ENCODE results near the gene FSIP1. TPM values are rescaled to one million over a fixed set of nuclear protein-coding genes. Genes with fewer than 3 reads are reported as not detected.

Gene FSIP1
- total RNA-seq, 8 experiments from 2014 or later = 0.77 to 10.0 (median 3.5) TPM

DNA sequence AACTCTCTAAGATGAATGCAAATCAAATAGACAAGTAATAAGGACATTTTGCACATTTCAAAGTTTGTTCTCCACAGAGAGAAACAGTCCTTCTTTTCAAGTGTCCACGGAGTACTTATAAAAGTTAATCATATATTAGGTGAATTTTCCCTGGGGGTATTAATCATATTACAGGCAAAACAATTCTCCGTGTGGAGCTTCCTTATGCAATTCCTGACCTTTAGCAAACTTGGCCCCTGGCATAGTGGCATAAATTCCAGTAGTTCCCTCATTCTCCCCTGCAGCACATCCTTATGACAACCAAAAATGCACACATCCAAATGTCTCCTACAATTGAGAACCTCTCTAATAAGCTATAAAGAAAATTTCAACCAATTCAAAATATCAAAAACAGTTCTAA lies 34.4 kb downstream of the FSIP1 start:
- ATAC-seq (replicated peaks in 6 of 8) = peak in 1 of 8 experiments; percentile 43
- in situ Hi-C loops (cut with MboI; ENCODE audit: low pct_unique_long_range_greater_than_20kb in 2 of 9, low sequenced_read_pairs in 9 of 9, unreplicated experiment in 9 of 9) = loop anchor here in 1 of 9 experiments (25.0 kb wide), 1 partner anchor 586 kb away; no protein-coding TSS in a partner anchor
- WGBS, 10 experiments = 0 to 100% (median 83%) methylated on average over 1 to 2 of the region's 2 CpGs; no CpG with 5 or more reads in 1 of the 10 experiments

DNA sequence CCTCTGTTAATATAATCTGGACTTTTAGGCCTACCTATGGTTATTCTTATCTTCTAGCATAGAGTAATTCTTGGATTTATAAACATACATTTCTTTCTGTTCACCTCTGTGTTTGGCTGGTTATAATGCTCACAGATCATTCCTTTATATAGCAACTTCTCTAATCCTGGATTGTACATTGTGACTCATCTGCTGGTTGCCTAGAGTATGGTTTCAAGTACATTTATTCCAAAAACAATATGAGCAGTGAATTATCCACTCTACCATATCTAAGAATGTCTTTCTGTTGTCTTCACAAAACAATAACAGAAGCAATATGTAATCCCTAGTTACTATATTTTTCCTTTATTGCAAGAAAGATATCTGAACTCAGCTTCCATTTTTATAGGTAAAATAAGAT lies 35.3 kb downstream of the FSIP1 start:
- H3K4me1 ChIP-seq (replicated peaks in 1 of 2) = no peaks in the 10 kb centered on the region
- H3K4me3 ChIP-seq = no peak overlapping the region
- peak in 2 of 8 experiments; percentile 38 to 71 for ATAC-seq (replicated peaks in 6 of 8)
- in situ Hi-C loops (cut with MboI; ENCODE audit: low pct_unique_long_range_greater_than_20kb in 2 of 9, low sequenced_read_pairs in 9 of 9, unreplicated experiment in 9 of 9) = loop anchor here in 1 of 9 experiments (25.0 kb wide), 1 partner anchor 585 kb away; no protein-coding TSS in a partner anchor
- H3K27ac ChIP-seq = no peak overlapping the region

More for the DNA sequence above, 34.4 kb downstream of the FSIP1 start:
- Histone ChIP-seq H3K4me1 (replicated peaks in 1 of 2) (no peaks in the 10 kb centered on the region), H3K27ac (no peak overlapping the region), H3K4me3 (no peak overlapping the region)

DNA sequence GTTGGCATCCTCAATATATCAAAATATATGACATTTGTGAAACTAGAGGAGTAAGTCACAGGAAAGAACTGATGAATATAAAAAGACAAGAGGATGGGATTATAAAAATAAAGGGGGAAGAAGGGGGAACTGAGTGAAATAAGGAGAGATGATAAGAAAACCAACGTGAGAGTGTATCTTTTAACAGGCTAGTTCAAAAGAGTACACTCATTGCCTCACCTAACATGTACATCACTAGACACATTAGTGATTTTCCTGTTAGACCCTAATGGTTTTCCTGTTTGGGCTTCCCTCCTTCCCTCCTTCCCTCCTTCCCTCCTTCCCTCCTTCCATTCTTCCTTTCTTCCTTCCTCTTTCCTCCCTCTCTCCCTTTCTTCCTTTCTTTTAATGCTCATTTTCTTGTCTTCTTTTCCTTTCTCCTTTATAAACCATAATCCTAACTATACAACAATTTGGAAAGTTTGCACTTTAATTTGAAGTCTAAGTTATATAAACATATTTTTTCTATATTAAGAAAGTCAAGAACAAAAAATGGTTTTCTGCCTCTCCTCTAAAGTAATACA lies 35.8 kb downstream of the FSIP1 start:
- no peaks in the 10 kb centered on the region for H3K4me1 ChIP-seq (replicated peaks in 1 of 2)
- no peak for ATAC-seq (replicated peaks in 6 of 8)
- in situ Hi-C loops (cut with MboI; ENCODE audit: low pct_unique_long_range_greater_than_20kb in 2 of 9, low sequenced_read_pairs in 9 of 9, unreplicated experiment in 9 of 9) = loop anchor here in 1 of 9 experiments (25.0 kb wide), 1 partner anchor 584 kb away; no protein-coding TSS in a partner anchor
- no peak overlapping the region for H3K4me3 ChIP-seq
- 56 to 100% (median 80%) methylated on average over 1 of the region's 1 CpG; no CpG with 5 or more reads in 1 of the 10 experiments for WGBS, 10 experiments
- no peak overlapping the region for H3K27ac ChIP-seq

DNA sequence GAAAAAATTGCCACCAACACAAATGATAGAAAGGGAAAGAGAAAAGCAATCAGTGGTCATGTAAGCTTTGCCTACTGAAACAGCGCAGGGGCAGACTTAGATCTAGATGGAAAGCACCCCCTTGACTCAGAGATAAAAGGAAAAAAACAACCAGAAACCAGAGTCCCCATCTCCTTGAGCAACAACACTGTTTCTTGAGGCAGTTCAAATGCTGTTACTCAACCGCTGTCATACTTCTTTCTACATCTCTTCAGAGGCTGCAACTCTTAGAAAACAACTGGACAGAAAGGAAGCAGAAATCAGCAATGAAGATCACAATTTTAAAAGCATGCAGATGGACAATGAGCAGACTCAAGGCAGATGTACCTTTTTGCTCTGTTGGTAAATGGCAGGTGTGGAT lies 36.5 kb downstream of the FSIP1 start:
- no peak for ATAC-seq (replicated peaks in 6 of 8)
- whole genome bisulfite sequencing, 10 experiments = 70 to 100% (median 95%) methylated on average over 1 to 2 of the region's 2 CpGs
- Histone ChIP-seq H3K27ac (no peak overlapping the region), H3K4me1 (replicated peaks in 1 of 2) (no peaks in the 10 kb centered on the region), H3K4me3 (no peak overlapping the region)
- in situ Hi-C loops (cut with MboI; ENCODE audit: low pct_unique_long_range_greater_than_20kb in 2 of 9, low sequenced_read_pairs in 9 of 9, unreplicated experiment in 9 of 9) = loop anchor here in 1 of 9 experiments (25.0 kb wide), 1 partner anchor 584 kb away; no protein-coding TSS in a partner anchor

DNA sequence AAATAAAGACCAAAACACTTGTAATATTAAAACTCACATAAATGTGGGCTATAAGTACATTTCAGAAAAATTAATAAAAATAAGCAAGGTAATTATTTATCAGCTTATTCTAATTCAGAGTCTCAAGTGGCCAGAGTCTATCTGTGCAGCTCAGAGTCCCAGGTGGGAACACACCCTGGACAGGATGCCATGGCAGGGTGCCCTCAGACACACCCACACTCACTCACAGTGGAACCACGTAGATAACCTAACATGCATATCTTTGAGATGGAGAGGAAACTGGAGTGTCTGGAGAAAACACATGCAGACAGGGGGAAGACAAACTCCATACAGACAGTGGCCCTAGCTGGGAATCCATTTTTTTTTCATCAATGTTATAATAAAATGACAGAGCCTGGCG lies 37.2 kb downstream of the FSIP1 start:
- Histone ChIP-seq H3K4me3 (no peak overlapping the region), H3K4me1 (replicated peaks in 1 of 2) (no peaks in the 10 kb centered on the region), H3K27ac (no peak overlapping the region)
- 13 to 100% (median 83%) methylated on average over 1 of the region's 2 CpGs; no CpG with 5 or more reads in 7 of the 10 experiments for WGBS, 10 experiments
- ATAC-seq (replicated peaks in 6 of 8) = no peak
- in situ Hi-C loops (cut with MboI; ENCODE audit: low pct_unique_long_range_greater_than_20kb in 2 of 9, low sequenced_read_pairs in 9 of 9, unreplicated experiment in 9 of 9) = loop anchor here in 1 of 9 experiments (25.0 kb wide), 1 partner anchor 583 kb away; no protein-coding TSS in a partner anchor

DNA sequence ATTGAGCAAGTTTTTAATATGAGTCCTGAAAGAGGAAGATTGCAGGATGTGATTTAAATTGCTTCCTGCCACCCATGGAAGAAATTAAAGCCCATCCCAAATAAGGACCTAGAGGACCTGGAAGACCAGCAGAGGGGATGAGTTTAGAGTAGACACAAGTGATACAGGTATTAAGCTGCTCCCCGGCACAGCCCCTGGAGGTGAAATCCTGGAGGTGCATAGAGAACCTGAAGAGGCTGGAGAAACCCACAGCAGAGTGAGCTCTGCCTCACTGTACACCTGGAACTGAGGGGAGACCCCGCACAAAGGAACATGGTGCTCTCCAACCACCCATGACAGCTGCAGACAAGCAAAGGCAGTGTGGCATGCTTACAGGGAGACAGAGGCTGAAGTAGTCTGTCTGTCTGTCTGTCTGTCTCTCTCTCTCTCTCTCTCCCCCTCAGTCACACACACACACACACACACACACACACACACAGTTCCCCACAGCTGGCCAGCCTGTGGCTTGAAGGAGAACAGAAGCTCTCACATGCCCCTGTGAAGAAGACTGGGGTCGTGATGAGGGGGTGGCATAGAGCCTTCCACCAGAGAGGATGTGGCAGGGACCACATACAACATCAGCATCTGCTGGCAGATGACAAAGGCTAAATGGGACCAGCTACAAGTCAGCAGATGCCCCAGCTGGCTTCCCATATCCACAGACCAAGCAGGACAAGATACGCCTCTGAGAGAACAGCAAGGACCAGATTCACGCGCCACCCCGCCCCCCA lies 38.1 kb downstream of the FSIP1 start:
- ATAC-seq (replicated peaks in 6 of 8) = no peak
- in situ Hi-C loops (cut with MboI; ENCODE audit: low pct_unique_long_range_greater_than_20kb in 2 of 9, low sequenced_read_pairs in 9 of 9, unreplicated experiment in 9 of 9) = loop anchor here in 1 of 9 experiments (25.0 kb wide), 1 partner anchor 582 kb away; no protein-coding TSS in a partner anchor
- Histone ChIP-seq H3K4me3 (no peak overlapping the region), H3K4me1 (replicated peaks in 1 of 2) (no peaks in the 10 kb centered on the region), H3K27ac (no peak overlapping the region)
- WGBS, 10 experiments = 29 to 100% (median 86%) methylated on average over 1 of the region's 7 CpGs; no CpG with 5 or more reads in 7 of the 10 experiments

DNA sequence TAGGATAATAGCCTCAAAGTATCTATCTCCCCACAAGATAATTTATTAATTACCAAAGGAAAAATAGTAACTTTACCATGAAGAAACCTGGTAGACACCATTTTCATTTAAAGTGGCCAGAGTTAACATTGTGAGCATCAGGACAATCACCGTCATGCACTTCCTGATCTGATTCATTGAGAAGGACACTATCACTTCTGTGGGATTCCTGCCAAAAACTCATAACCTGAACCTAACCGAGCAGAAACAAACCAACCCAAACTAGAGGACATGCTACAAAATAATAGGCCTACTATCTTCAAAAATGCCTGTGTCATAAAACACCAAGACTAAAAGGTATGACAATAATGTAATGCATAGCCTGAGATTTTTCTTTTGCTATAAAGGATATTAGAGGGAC lies 39.0 kb downstream of the FSIP1 start:
- no peak overlapping the region for H3K4me3 ChIP-seq
- H3K27ac ChIP-seq = no peak overlapping the region
- ATAC-seq (replicated peaks in 6 of 8) = no peak
- in situ Hi-C loops (cut with MboI; ENCODE audit: low pct_unique_long_range_greater_than_20kb in 2 of 9, low sequenced_read_pairs in 9 of 9, unreplicated experiment in 9 of 9) = loop anchor here in 1 of 9 experiments (25.0 kb wide), 1 partner anchor 581 kb away; no protein-coding TSS in a partner anchor
- no peaks in the 10 kb centered on the region for H3K4me1 ChIP-seq (replicated peaks in 1 of 2)
- WGBS, 10 experiments = 14 to 100% (median 79%) methylated on average over 1 to 2 of the region's 2 CpGs; no CpG with 5 or more reads in 1 of the 10 experiments

DNA sequence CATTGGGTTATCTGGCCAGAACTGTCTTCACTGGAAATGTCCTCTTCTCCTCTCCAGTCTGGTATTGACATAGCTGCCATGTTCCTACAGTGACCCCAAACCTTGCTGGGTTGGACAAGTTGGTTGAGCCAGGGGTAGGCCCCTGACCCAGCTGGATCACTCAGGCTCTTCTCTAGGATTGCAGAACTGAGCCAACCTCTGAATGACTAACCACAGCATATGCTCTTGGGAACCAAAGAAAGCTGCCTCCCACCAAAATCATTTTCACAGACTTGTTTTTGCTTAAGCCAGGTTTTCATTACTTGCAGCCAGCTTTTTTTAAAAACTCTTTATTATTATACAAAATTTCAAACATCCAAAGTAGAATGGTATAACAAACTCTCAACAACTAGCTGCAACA lies 41.4 kb downstream of the FSIP1 start:
- in situ Hi-C loops (cut with MboI; ENCODE audit: low pct_unique_long_range_greater_than_20kb in 2 of 9, low sequenced_read_pairs in 9 of 9, unreplicated experiment in 9 of 9) = loop anchor here in 1 of 9 experiments (25.0 kb wide), 1 partner anchor 579 kb away; no protein-coding TSS in a partner anchor
- Histone ChIP-seq H3K27ac (no peak overlapping the region), H3K4me3 (no peak overlapping the region)

DNA sequence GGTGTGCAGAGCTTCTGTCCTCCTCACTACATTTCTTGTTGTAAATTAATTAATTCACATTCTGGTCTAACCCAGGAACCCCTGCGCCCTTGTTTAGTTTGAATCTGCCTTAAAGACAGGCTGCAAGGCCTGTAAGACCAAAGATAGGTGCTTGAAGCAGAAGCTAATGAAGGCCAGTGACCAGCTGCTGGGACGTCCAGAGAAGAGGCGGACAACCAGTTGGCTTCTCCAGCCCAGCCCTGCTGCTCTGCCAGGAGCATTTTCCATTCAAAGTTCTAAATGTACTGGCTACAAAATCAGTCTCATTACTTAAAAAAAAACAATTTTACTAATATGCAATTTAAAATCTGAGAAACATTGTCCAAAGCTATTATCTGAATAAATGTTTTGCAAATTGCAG lies 43.6 kb downstream of the FSIP1 start:
- no peak for ATAC-seq (replicated peaks in 6 of 8)
- in situ Hi-C loops (cut with MboI; ENCODE audit: low pct_unique_long_range_greater_than_20kb in 2 of 9, low sequenced_read_pairs in 9 of 9, unreplicated experiment in 9 of 9) = loop anchor here in 1 of 9 experiments (25.0 kb wide), 1 partner anchor 577 kb away; no protein-coding TSS in a partner anchor
- 70 to 100% (median 91%) methylated on average over 1 to 3 of the region's 3 CpGs; no CpG with 5 or more reads in 2 of the 10 experiments for WGBS, 10 experiments
- no peak overlapping the region for H3K27ac ChIP-seq
- H3K4me1 ChIP-seq (replicated peaks in 1 of 2) = no peaks in the 10 kb centered on the region
- no peak overlapping the region for H3K4me3 ChIP-seq

More for the DNA sequence above, 41.4 kb downstream of the FSIP1 start:
- H3K4me1 ChIP-seq (replicated peaks in 1 of 2) = no peaks in the 10 kb centered on the region
- no peak for ATAC-seq (replicated peaks in 6 of 8)

DNA sequence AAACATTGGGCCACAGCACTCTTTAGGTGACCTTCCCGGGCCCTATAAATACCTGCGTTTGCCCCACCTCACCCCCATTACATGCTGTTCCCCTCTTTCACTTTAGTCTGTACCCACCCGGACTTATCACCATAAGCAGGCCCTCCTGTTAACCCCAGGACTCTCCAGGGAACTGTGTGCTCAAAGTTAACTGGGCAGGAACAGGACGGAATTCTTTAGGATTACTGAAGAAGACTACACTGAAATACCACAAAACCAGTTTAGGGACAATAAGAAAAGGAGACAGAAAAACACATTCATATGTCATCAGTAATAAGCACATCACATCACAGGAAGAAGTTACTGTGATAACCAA lies 45.5 kb downstream of the FSIP1 start:
- Histone ChIP-seq H3K4me3 (no peak overlapping the region), H3K27ac (no peak overlapping the region), H3K4me1 (replicated peaks in 1 of 2) (no peaks in the 10 kb centered on the region)
- ATAC-seq (replicated peaks in 6 of 8) = no peak
- in situ Hi-C loops (cut with MboI; ENCODE audit: low pct_unique_long_range_greater_than_20kb in 2 of 9, low sequenced_read_pairs in 9 of 9, unreplicated experiment in 9 of 9) = loop anchor here in 1 of 9 experiments (25.0 kb wide), 1 partner anchor 575 kb away; no protein-coding TSS in a partner anchor
- WGBS, 10 experiments = 59 to 100% (median 90%) methylated on average over 1 to 4 of the region's 4 CpGs; no CpG with 5 or more reads in 3 of the 10 experiments

DNA sequence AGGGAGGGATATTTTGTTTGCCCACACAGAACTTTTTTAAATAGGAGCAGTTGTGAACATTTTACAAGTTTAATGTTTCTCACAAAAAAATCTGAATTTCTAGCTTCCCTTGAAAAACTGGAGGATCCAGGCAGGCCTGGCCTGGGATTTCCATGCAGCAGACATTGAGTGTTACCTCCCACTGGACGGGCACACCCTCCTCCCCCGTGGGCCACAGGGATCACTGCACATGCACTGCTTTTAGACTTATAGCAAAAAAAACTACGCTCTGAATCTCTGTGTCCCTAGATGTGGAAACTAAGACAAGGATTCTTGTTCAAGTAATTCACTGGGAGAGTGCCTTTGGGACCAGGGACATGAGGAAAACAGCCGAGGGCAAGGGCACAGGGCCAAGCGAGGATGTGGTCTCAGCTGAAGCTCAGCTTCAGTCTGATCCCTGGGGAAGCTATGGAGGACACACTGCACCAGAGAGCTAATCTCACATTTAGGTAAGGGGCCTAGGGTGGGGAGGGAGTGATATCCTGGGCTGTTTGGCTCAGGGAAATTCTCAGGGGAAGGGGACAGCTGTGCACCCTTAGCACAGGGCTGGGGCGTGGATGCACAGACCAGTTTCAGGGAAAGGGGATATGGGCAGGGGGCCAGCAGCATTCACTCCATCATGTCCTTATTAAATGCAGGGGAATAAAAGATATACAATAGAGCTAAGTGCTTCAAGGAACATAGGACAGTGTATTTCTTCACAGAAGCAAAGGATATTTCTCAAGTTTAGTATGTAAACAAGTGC lies 46.0 kb downstream of the FSIP1 start:
- ATAC-seq (replicated peaks in 6 of 8) = peak in 2 of 8 experiments; percentile 12 to 52
- WGBS, 10 experiments = 30 to 100% (median 80%) methylated on average over 1 to 3 of the region's 6 CpGs; no CpG with 5 or more reads in 1 of the 10 experiments
- H3K4me3 ChIP-seq = no peak overlapping the region
- no peak overlapping the region for H3K27ac ChIP-seq
- H3K4me1 ChIP-seq (replicated peaks in 1 of 2) = no peaks in the 10 kb centered on the region
- in situ Hi-C loops (cut with MboI; ENCODE audit: low pct_unique_long_range_greater_than_20kb in 2 of 9, low sequenced_read_pairs in 9 of 9, unreplicated experiment in 9 of 9) = loop anchor here in 1 of 9 experiments (25.0 kb wide), 1 partner anchor 574 kb away; no protein-coding TSS in a partner anchor

DNA sequence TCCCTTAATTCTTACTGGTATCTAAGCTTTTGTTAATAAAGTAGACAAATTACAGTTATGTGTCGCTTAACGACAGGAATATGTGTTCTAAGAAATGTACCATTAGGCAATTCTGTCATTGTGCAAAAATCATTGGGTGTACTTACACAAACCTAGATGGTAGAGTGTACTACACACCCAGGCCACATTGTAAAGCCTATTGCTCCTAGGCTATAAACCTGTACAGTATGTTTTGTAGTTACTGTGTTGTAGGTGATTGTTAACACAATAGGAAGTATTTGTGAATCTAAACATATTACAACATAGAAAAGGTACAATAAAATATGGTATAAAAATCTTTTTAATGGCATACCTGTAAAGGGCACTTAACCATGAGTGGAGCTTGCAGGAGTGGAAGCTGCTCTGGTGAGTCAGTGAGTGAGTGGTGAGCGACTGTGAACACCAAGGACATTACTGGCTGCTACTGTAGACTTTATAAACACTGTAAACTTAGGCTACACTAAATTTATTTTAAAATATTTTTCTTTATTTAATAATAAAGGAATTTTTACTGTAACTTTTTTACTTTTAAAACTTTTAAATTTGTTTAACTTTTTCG lies 47.4 kb downstream of the FSIP1 start:
- in situ Hi-C loops (cut with MboI; ENCODE audit: low pct_unique_long_range_greater_than_20kb in 2 of 9, low sequenced_read_pairs in 9 of 9, unreplicated experiment in 9 of 9) = loop anchor here in 1 of 9 experiments (25.0 kb wide), 1 partner anchor 573 kb away; no protein-coding TSS in a partner anchor
- Histone ChIP-seq H3K4me1 (replicated peaks in 1 of 2) (no peaks in the 10 kb centered on the region), H3K4me3 (no peak overlapping the region), H3K27ac (no peak overlapping the region)
- ATAC-seq (replicated peaks in 6 of 8) = no peak
- WGBS, 10 experiments = 91 to 100% (median 96%) methylated on average over 2 to 4 of the region's 4 CpGs; no CpG with 5 or more reads in 1 of the 10 experiments

All from motor neuron (in vitro differentiated cells).